HL-60 (cell line): ENCODE results near the gene ST8SIA2.

Experiments used
- DNase-seq, 2 experiments: peaks; one replicate each; pipeline ENCODE4 v3.0.0-alpha.2; 2010 to 2020; ENCODE audit warnings: low read depth in 1 of 2, low spot score in 1 of 2
- H3K27ac ChIP-seq: fragments of 250-450 bp; sonication (Bioruptor Pico); replicated peaks from 2 replicates; pipeline ENCODE4 v1.5.1; 2020; ENCODE audit warnings: mild to moderate bottlenecking, moderate library complexity
- H3K27me3 ChIP-seq: fragments of 250-450 bp; sonication (Bioruptor Pico); 2 replicates; pipeline ENCODE4 v1.5.1; 2021; ENCODE audit warnings: mild to moderate bottlenecking, moderate library complexity; ENCODE audit not compliant: insufficient read depth, poor library complexity, severe bottlenecking
- H3K4me3 ChIP-seq: replicated peaks from 2 replicates; pipeline ENCODE4 v1.5.1; 2011; ENCODE audit warnings: mild to moderate bottlenecking, control low read depth, low read length; ENCODE audit not compliant: insufficient read depth
- GABPA ChIP-seq: IDR thresholded peaks from 2 replicates; pipeline ENCODE4 v1.6.1; 2012; ENCODE audit warnings: low read depth
- POLR2AphosphoS5 ChIP-seq: IDR thresholded peaks from 2 replicates; pipeline ENCODE4 v1.6.1; 2012; ENCODE audit warnings: low read depth
- SPI1 ChIP-seq: IDR thresholded peaks from 2 replicates; pipeline ENCODE4 v1.6.1; 2012; ENCODE audit warnings: low read depth, mild to moderate bottlenecking, borderline replicate concordance
- TF ChIP-seq, protein P1 (sequence below): IDR thresholded peaks from 2 replicates; pipeline ENCODE4 v1.6.1; 2012; ENCODE audit warnings: low read depth; ENCODE audit not compliant: insufficient replicate concordance
- TF ChIP-seq, protein P2 (sequence below): IDR thresholded peaks from one replicate; pipeline ENCODE4 v1.5.1; 2011; ENCODE audit warnings: low read length, control low read depth, inconsistent platforms; ENCODE audit not compliant: insufficient read depth

The ST8SIA2 gene

DNA sequence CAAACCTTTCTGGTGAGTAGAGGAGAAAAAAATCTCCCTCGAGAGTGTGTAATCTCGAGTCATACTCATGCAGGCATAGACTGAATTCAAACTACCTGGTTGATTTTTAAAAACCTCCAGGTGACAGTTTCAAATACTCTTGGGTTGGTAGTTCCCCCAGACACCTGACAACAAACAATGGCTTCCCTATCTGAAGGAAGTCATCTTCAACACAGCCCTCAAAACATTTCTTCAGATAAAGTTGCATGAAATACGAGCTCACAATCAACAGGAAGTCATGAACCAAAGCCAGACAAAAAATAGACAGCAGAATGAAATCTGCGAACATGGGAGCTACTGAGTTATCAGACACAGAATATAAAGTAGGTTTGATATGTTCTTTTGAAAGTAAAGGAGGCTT, 112.8 kb downstream of the ST8SIA2 start:
- TF ChIP-seq GABPA (no peak), POLR2AphosphoS5 (no peak), SPI1 (no peak)
- TF ChIP-seq, protein P1, sequence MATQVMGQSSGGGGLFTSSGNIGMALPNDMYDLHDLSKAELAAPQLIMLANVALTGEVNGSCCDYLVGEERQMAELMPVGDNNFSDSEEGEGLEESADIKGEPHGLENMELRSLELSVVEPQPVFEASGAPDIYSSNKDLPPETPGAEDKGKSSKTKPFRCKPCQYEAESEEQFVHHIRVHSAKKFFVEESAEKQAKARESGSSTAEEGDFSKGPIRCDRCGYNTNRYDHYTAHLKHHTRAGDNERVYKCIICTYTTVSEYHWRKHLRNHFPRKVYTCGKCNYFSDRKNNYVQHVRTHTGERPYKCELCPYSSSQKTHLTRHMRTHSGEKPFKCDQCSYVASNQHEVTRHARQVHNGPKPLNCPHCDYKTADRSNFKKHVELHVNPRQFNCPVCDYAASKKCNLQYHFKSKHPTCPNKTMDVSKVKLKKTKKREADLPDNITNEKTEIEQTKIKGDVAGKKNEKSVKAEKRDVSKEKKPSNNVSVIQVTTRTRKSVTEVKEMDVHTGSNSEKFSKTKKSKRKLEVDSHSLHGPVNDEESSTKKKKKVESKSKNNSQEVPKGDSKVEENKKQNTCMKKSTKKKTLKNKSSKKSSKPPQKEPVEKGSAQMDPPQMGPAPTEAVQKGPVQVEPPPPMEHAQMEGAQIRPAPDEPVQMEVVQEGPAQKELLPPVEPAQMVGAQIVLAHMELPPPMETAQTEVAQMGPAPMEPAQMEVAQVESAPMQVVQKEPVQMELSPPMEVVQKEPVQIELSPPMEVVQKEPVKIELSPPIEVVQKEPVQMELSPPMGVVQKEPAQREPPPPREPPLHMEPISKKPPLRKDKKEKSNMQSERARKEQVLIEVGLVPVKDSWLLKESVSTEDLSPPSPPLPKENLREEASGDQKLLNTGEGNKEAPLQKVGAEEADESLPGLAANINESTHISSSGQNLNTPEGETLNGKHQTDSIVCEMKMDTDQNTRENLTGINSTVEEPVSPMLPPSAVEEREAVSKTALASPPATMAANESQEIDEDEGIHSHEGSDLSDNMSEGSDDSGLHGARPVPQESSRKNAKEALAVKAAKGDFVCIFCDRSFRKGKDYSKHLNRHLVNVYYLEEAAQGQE: no peak
- TF ChIP-seq, protein P2, sequence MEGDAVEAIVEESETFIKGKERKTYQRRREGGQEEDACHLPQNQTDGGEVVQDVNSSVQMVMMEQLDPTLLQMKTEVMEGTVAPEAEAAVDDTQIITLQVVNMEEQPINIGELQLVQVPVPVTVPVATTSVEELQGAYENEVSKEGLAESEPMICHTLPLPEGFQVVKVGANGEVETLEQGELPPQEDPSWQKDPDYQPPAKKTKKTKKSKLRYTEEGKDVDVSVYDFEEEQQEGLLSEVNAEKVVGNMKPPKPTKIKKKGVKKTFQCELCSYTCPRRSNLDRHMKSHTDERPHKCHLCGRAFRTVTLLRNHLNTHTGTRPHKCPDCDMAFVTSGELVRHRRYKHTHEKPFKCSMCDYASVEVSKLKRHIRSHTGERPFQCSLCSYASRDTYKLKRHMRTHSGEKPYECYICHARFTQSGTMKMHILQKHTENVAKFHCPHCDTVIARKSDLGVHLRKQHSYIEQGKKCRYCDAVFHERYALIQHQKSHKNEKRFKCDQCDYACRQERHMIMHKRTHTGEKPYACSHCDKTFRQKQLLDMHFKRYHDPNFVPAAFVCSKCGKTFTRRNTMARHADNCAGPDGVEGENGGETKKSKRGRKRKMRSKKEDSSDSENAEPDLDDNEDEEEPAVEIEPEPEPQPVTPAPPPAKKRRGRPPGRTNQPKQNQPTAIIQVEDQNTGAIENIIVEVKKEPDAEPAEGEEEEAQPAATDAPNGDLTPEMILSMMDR: no peak
- Histone ChIP-seq H3K27ac (no peak overlapping the region), H3K27me3 (peaks cover 5% of the 10 kb centered on the region), H3K4me3 (no peak overlapping the region)
- no peak for DNase-seq

DNA sequence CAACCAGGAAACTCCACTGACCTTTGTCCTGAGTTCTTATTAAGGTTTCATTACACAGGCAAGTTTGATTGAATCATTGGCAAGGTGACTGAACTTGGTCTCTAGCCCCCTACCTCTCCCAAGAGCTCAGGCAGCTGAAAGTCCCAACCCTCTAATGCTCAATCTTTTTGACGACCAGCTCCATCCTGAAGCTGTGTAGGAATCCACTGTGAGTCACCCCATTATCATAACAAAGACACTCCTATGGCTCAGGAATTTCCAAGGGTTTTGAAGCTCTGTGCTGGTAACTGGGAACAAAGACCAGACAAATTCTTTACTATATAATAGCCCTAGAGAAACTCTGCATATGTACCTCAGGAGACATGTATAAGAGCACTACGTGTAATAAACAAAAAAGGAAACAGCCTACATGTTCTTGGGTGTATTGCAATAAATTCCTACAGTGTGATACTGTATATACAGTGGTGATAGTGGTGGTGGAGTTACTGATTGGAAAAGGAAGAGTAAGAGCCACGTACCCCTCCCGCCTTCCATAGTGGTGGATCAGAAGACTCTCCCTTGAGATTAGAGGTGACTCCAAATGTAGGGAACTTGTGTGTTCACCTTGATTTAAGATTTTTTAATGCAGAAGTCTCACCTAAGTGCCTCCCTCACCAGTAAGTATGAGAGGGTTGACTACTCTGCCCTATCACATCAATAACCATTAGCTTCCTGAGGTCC, 116.6 kb downstream of the ST8SIA2 start:
- no peak overlapping the region for H3K27ac ChIP-seq
- H3K4me3 ChIP-seq: no peak overlapping the region
- DNase-seq: no peak
- TF ChIP-seq, protein P1: no peak
- TF ChIP-seq POLR2AphosphoS5 (no peak), SPI1 (no peak), GABPA (no peak)
- TF ChIP-seq, protein P2: no peak
- H3K27me3 ChIP-seq: no peaks in the 10 kb centered on the region
